ENCODE measurements around the gene ANXA2R. TPM values are rescaled to one million over a fixed set of nuclear protein-coding genes. Genes with fewer than 3 reads are reported as not detected.
A peak's percentile ranks its signal among the peaks of the same experiment; 100 is the strongest.

ANXA2R gene
- total RNA-seq, 1 donor from 2014 or later = 0.34 TPM

GRCh38 chr5:42990892-42991291 lies 49.2 kb downstream of the ANXA2R start:
- Mint-ChIP-seq H3K27me3 (peaks cover 88% of the 10 kb centered on the region), H3K27ac (peak overlapping the region; percentile 17), H3K36me3 (no peaks in the 10 kb centered on the region), H3K4me3 (peak overlapping the region; percentile 70), H3K4me1 (ENCODE audit: unreplicated experiment) (peaks cover 3% of the 10 kb centered on the region), H3K9me3 (no peaks in the 10 kb centered on the region)
- no peak for TF ChIP-seq CTCF (conservative IDR thresholded peaks at IDR 0.05)
- DNase-seq (ENCODE audit: extremely low spot score, unreplicated experiment) = no peak

Other genes with a start within 250 kb of the ANXA2R start
- gene SELENOP, start 228.4 kb downstream of the ANXA2R start, total RNA-seq (ENCODE audit: low replicate concordance) = 65.5 and 96.2 TPM in 2 replicates
- 32.6 and 42.7 TPM in 2 replicates for gene ZNF131, start 80.6 kb upstream of the ANXA2R start, total RNA-seq (ENCODE audit: low replicate concordance)
- 0.43 and 0.67 TPM in 2 replicates for gene NIM1K, start 151.9 kb upstream of the ANXA2R start, total RNA-seq (ENCODE audit: low replicate concordance)

Data from type B pancreatic cell (in vitro differentiated cells).